H1 (cell line): Measurements from ENCODE around the gene CACFD1. TPM values are rescaled to one million over a fixed set of nuclear protein-coding genes. Genes with fewer than 3 reads are reported as not detected.
A peak's percentile ranks its signal among the peaks of the same experiment; 100 is the strongest.

Source experiments
- CTCF ChIA-PET: fragments of 300-600 bp; sonication (Branson Sonifier 250); formaldehyde crosslinking; loops from one replicate; lab custom pipeline; 2021; ENCODE audit not compliant: partially characterized antibody; lab: Charles Lee
- POLR2A ChIA-PET: fragments of 300-600 bp; sonication (Branson Sonifier 250); formaldehyde crosslinking; loops from one replicate; lab custom pipeline; 2021; ENCODE audit warnings: inconsistent platforms; ENCODE audit not compliant: partially characterized antibody; lab: Charles Lee
- DNase-seq, 2 experiments: peaks; one replicate each; pipeline versions ENCODE4 v3.0.0 to v3.0.0-alpha.2; 2010 to 2022; ENCODE audit warnings: low spot score in 2 of 2, low read depth in 1 of 2, mixed read lengths in 1 of 2
- FAIRE-seq: peaks from 2 replicates; lab custom pipeline; 2011; peaks lifted over from hg19 to GRCh38; lab: Jason Lieb, UNC
- H2AFZ ChIP-seq: 2 replicates; pipeline ENCODE4 v1.8.1; 2012; ENCODE audit warnings: low read length, inconsistent platforms
- H2AK5ac ChIP-seq: 2 replicates; pipeline ENCODE4 v1.6.1; 2013; ENCODE audit warnings: low read depth, low read length
- H2BK120ac ChIP-seq: replicated peaks from 2 replicates; pipeline ENCODE3; 2013; ENCODE audit warnings: low read depth, low read length, inconsistent platforms
- H2BK12ac ChIP-seq: 2 replicates; pipeline ENCODE4 v1.6.1; 2013; ENCODE audit warnings: low read depth, low read length
- H2BK15ac ChIP-seq: 2 replicates; pipeline ENCODE4 v1.6.1; 2013; ENCODE audit warnings: low read length
- H2BK20ac ChIP-seq: 2 replicates; pipeline ENCODE4 v1.6.1; 2013; ENCODE audit warnings: low read length
- H2BK5ac ChIP-seq: 2 replicates; pipeline ENCODE4 v1.6.1; 2013; ENCODE audit warnings: low read depth, low read length
- H3K14ac ChIP-seq: 2 replicates; pipeline ENCODE4 v1.6.1; 2013; ENCODE audit warnings: inconsistent platforms; ENCODE audit not compliant: insufficient read length
- H3K18ac ChIP-seq: 2 replicates; pipeline ENCODE4 v1.6.1; 2013; ENCODE audit warnings: low read length; ENCODE audit errors: extremely low read depth
- H3K23ac ChIP-seq: 2 replicates; pipeline ENCODE4 v1.6.1; 2013; ENCODE audit warnings: inconsistent platforms; ENCODE audit not compliant: insufficient read length
- H3K23me2 ChIP-seq: 2 replicates; pipeline ENCODE4 v1.6.1; 2013; ENCODE audit warnings: low read depth, low read length
- H3K27ac ChIP-seq: 2 replicates; pipeline ENCODE4 v1.6.1; 2011; ENCODE audit warnings: low read depth, low read length, inconsistent platforms
- H3K27me3 ChIP-seq, 4 experiments: replicated peaks in 1 of 4; 1 replicate in 1 of 4; 2 replicates in 3 of 4; pipeline versions ENCODE4 v1.6.1 to v1.8.1; 2011 to 2013; ENCODE audit warnings: low read length in 3 of 4, mild to moderate bottlenecking in 3 of 4, inconsistent platforms in 2 of 4, mixed read lengths in 2 of 4, moderate library complexity in 1 of 4; ENCODE audit not compliant: control insufficient read depth in 3 of 4, insufficient read depth in 3 of 4; ENCODE audit errors: extremely low read depth in 1 of 4
- H3K36me3 ChIP-seq, 4 experiments: 2 replicates each; pipeline versions ENCODE4 v1.6.1 to v1.8.1; 2011 to 2013; ENCODE audit warnings: mild to moderate bottlenecking in 4 of 4, low read length in 3 of 4, moderate library complexity in 2 of 4, control low read depth in 1 of 4, inconsistent platforms in 1 of 4; ENCODE audit not compliant: insufficient read depth in 4 of 4, control insufficient read depth in 2 of 4
- H3K4ac ChIP-seq: replicated peaks from 2 replicates; pipeline ENCODE3; 2013; ENCODE audit warnings: low read length, low read depth, mixed read lengths, inconsistent platforms; ENCODE audit not compliant: insufficient read length
- H3K4me1 ChIP-seq, 4 experiments: replicated peaks in 1 of 4; 1 replicate in 1 of 4; 2 replicates in 3 of 4; pipeline versions ENCODE4 v1.6.1 to v1.8.1; 2011 to 2013; ENCODE audit warnings: low read length in 3 of 4, inconsistent platforms in 2 of 4, mixed read lengths in 1 of 4; ENCODE audit not compliant: insufficient read depth in 4 of 4, control insufficient read depth in 3 of 4
- H3K4me2 ChIP-seq, 2 experiments: 2 replicates each; pipeline versions ENCODE4 v1.6.1 to v1.8.1; 2011 to 2013; ENCODE audit warnings: low read depth in 2 of 2, low read length in 2 of 2, control low read depth in 1 of 2, inconsistent platforms in 1 of 2, mild to moderate bottlenecking in 1 of 2; ENCODE audit not compliant: insufficient read depth in 1 of 2
- H3K4me3 ChIP-seq, 4 experiments: fragments of 200-600, 300-600 bp in 1 of 4; sonication (generic), shearing (Covaris generic), sonication (Bioruptor Twin) in 1 of 4; 2 replicates each; pipeline versions ENCODE4 v1.5.1 to v1.8.1; 2011 to 2016; ENCODE audit warnings: low read length in 4 of 4, low read depth in 3 of 4, control low read depth in 2 of 4, inconsistent platforms in 2 of 4, mild to moderate bottlenecking in 2 of 4, mixed read lengths in 1 of 4, moderate library complexity in 1 of 4; ENCODE audit not compliant: insufficient read depth in 2 of 4; ENCODE audit errors: extremely low read depth in 1 of 4
- H3K56ac ChIP-seq: replicated peaks from 2 replicates; pipeline ENCODE3; 2013; ENCODE audit warnings: low read depth, mild to moderate bottlenecking, mixed read lengths, low read length, inconsistent platforms; ENCODE audit not compliant: insufficient read length
- H3K79me1 ChIP-seq: 2 replicates; pipeline ENCODE4 v1.6.1; 2013; ENCODE audit warnings: low read depth, low read length, control low read depth
- H3K79me2 ChIP-seq, 2 experiments: 2 replicates each; pipeline versions ENCODE4 v1.6.1 to v1.8.1; 2012 to 2013; ENCODE audit warnings: low read length in 2 of 2, mild to moderate bottlenecking in 2 of 2, inconsistent platforms in 1 of 2; ENCODE audit not compliant: insufficient read depth in 2 of 2, control insufficient read depth in 1 of 2
- H3K9ac ChIP-seq, 4 experiments: replicated peaks in 1 of 4; 1 replicate in 1 of 4; 2 replicates in 3 of 4; pipeline versions ENCODE4 v1.6.1 to v1.8.1; 2011 to 2013; ENCODE audit warnings: low read depth in 3 of 4, low read length in 3 of 4, control low read depth in 2 of 4, mild to moderate bottlenecking in 2 of 4, moderate library complexity in 2 of 4, inconsistent platforms in 1 of 4; ENCODE audit errors: extremely low read depth in 1 of 4
- H3K9me3 ChIP-seq, 2 experiments: 2 replicates each; pipeline versions ENCODE4 v1.6.1 to v1.8.1; 2012 to 2013; ENCODE audit warnings: mild to moderate bottlenecking in 2 of 2, moderate library complexity in 2 of 2, control low read depth in 1 of 2, inconsistent platforms in 1 of 2, low read depth in 1 of 2, low read length in 1 of 2, mixed read lengths in 1 of 2; ENCODE audit not compliant: insufficient read depth in 2 of 2
- H4K20me1 ChIP-seq, 2 experiments: replicated peaks in 1 of 2; 2 replicates each; pipeline versions ENCODE3 to v1.8.1; 2011 to 2013; ENCODE audit warnings: inconsistent platforms in 2 of 2, low read length in 2 of 2, mild to moderate bottlenecking in 1 of 2; ENCODE audit not compliant: insufficient read depth in 2 of 2, control insufficient read depth in 1 of 2
- H4K5ac ChIP-seq: 2 replicates; pipeline ENCODE4 v1.6.1; 2013; ENCODE audit warnings: low read length, low read depth, mixed read lengths, inconsistent platforms; ENCODE audit not compliant: insufficient read length
- H4K8ac ChIP-seq: 2 replicates; pipeline ENCODE4 v1.8.0; 2013; ENCODE audit warnings: mild to moderate bottlenecking, moderate library complexity, low read length, inconsistent platforms; ENCODE audit not compliant: insufficient read depth; ENCODE audit errors: extremely low read depth
- H4K91ac ChIP-seq: replicated peaks from 2 replicates; pipeline ENCODE3; 2013; ENCODE audit warnings: low read length, mixed read lengths, inconsistent platforms; ENCODE audit not compliant: insufficient read length
- BACH1 ChIP-seq: IDR thresholded peaks from 2 replicates; pipeline ENCODE4 v1.6.1; 2012; ENCODE audit warnings: low read length, improper control_type of control experiment
- BRCA1 ChIP-seq: IDR thresholded peaks from 2 replicates; pipeline ENCODE4 v1.6.1; 2012; ENCODE audit warnings: low read depth, low read length, improper control_type of control experiment
- CBX5 ChIP-seq: fragments of 300-800, 300-1000 bp; sonication (generic); IDR thresholded peaks from 2 replicates; pipeline ENCODE4 v1.7.1; 2016; ENCODE audit warnings: antibody characterized with exemption, low read length, low read depth
- E2F6 ChIP-seq: IDR thresholded peaks from 2 replicates; pipeline ENCODE4 v1.6.1; 2012; ENCODE audit warnings: inconsistent platforms
- FOSL1 ChIP-seq: IDR thresholded peaks from 2 replicates; pipeline ENCODE4 v1.6.1; 2011; ENCODE audit warnings: mild to moderate bottlenecking, low read depth, low read length, moderate library complexity; ENCODE audit not compliant: insufficient read depth
- KDM5A ChIP-seq: fragments of 200-600 bp; IDR thresholded peaks from 2 replicates; pipeline ENCODE4 v1.7.1; 2012; ENCODE audit warnings: mild to moderate bottlenecking, low read length, inconsistent platforms, mixed read lengths
- RBBP5 ChIP-seq: IDR thresholded peaks from 2 replicates; pipeline ENCODE4 v1.7.1; 2012; ENCODE audit warnings: low read depth, mild to moderate bottlenecking, inconsistent platforms, low read length, moderate library complexity, borderline replicate concordance
- SIRT6 ChIP-seq: IDR thresholded peaks from one replicate; pipeline ENCODE4 v1.7.1; 2012; ENCODE audit warnings: low read length, inconsistent platforms
- SP4 ChIP-seq: IDR thresholded peaks from 2 replicates; pipeline ENCODE4 v1.6.1; 2012; ENCODE audit warnings: low read length, inconsistent platforms
- SRF ChIP-seq: IDR thresholded peaks from 2 replicates; pipeline ENCODE4 v1.6.1; 2011; ENCODE audit warnings: mild to moderate bottlenecking, low read depth, low read length, moderate library complexity
- SUZ12 ChIP-seq: fragments of 200-600 bp; sonication (generic); IDR thresholded peaks from 2 replicates; pipeline ENCODE4 v1.6.1; 2012; ENCODE audit warnings: mild to moderate bottlenecking, inconsistent platforms, low read length, moderate library complexity, mixed read lengths
- TCF12 ChIP-seq: IDR thresholded peaks from 2 replicates; pipeline ENCODE4 v1.6.1; 2011; ENCODE audit warnings: low read depth, mild to moderate bottlenecking, low read length
- WGBS, 2 experiments: shearing (Covaris generic) in 1 of 2; methylation state at CpG; one replicate each; pipeline versions ENCODE4 v1.1.6 to v1.1.7; 2013 to 2015; ENCODE audit warnings: low lambda C conversion rate in 2 of 2, mixed read lengths in 2 of 2, inconsistent platforms in 1 of 2, low coverage in 1 of 2, missing lambda C conversion rate in 1 of 2; ENCODE audit not compliant: insufficient replicate concordance in 2 of 2, insufficient coverage in 1 of 2, insufficient read length in 1 of 2; ENCODE audit errors: extremely low coverage in 1 of 2, missing lambda C conversion rate in 1 of 2; 5-methylcytosine and 5-hydroxymethylcytosine counted together
- polyA plus RNA-seq, 7 experiments: library from polyadenylated mRNA; depleted of rRNA in 3 of 7; stranded (reverse) in 5 of 7; unstranded in 2 of 7; fragments of >200 nt in 5 of 7; fragments of 200-250 nt in 2 of 7; gene quantifications; 1 replicate in 5 of 7; 2 replicates in 1 of 7; 4 replicates in 1 of 7; pipeline versions ENCODE4 v1.2.1 to v1.2.3, GENCODE V29; 2011 to 2013; ENCODE audit warnings: missing spikeins in 2 of 7, mixed read lengths in 2 of 7
- total RNA-seq: library from RNA; stranded (reverse); fragmentation: NEBNext Ultra II Directional; extraction: Animal tissue kit (Norgen Biotek cat#: 25700); gene quantifications from 2 replicates; pipeline ENCODE4 v1.2.1, GENCODE V29; 2021

The CACFD1 gene
- total and polyA plus RNA-seq, 2 of the 8 experiments (the other 6 are each of a cell fraction or from before 2014, with no cell fraction given) = 13.4 to 15.5 TPM

DNA sequence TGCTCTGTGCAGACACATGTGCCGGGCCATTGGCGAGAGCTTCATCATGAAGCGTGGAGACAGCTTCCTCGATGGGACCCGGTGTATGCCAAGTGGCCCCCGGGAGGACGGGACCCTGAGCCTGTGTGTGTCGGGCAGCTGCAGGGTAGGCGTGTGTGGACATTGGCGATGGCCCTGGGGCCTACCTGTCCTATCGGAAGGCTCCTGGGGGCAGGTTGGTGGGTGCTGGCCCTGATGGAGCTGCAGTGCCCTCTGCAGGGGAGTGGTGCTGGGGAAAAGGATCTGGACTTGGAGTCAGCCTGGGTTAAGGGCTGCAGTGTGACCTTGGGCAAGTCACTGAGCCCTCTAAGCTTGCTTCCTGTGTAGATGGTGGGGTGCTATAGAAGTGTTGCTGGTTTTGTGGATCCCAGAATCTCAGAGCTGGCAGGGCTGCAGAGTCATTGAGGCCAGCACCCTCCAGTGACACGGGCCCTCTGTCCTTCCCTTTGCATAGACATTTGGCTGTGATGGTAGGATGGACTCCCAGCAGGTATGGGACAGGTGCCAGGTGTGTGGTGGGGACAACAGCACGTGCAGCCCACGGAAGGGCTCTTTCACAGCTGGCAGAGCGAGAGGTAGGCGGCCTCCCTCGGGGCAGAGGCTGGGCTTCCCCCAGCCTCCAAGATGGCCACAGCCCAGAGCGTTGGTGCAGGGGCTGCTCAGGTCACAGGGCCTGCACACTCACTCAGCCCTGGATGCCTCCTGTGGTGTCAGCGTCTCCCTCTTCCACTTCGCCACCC, 21.8 kb upstream of the CACFD1 start:
- no peak overlapping the region for H3K14ac ChIP-seq
- CTCF ChIA-PET = interaction anchor here (0.9 to 1.7 kb wide), 7 partner anchors 8 to 78 kb away, joined by 3 to 4 read pairs (median 3); partner anchors contain the start of gene CACFD1
- TF ChIP-seq RBBP5 (no peak), TCF12 (no peak), KDM5A (no peak), SIRT6 (no peak), FOSL1 (no peak), BACH1 (no peak), SUZ12 (no peak), SRF (no peak), CBX5 (no peak), BRCA1 (no peak), E2F6 (no peak), SP4 (no peak)

More for the DNA sequence above, 21.8 kb upstream of the CACFD1 start:
- H2AK5ac ChIP-seq = no peak overlapping the region
- no peak overlapping the region for H4K91ac ChIP-seq
- no peaks in the 10 kb centered on the region for H3K79me1 ChIP-seq
- 87% methylated on average over 19 of the region's 20 CpGs; no CpG with 5 or more reads in 1 of the 2 experiments for WGBS, 2 experiments
- H3K23me2 ChIP-seq = no peaks in the 10 kb centered on the region
- POLR2A ChIA-PET = interaction anchor here (1.0 to 2.9 kb wide), 4 partner anchors 16 to 90 kb away, joined by 3 to 7 read pairs (median 4); partner anchors contain the start of genes CACFD1, MED22 and RPL7A
- H2BK5ac ChIP-seq = no peak overlapping the region
- no peak overlapping the region for H3K23ac ChIP-seq
- H2BK20ac ChIP-seq = no peak overlapping the region
- no peak overlapping the region for H4K5ac ChIP-seq
- H3K27ac ChIP-seq = no peak overlapping the region
- H3K9me3 ChIP-seq = no peaks in the 10 kb centered on the region
- H3K9ac ChIP-seq = no peak overlapping the region
- H3K18ac ChIP-seq = no peak overlapping the region
- no peak overlapping the region for H2BK120ac ChIP-seq
- no peak overlapping the region for H2BK15ac ChIP-seq
- H3K79me2 ChIP-seq = no peaks in the 10 kb centered on the region
- H3K56ac ChIP-seq = no peak overlapping the region
- DNase-seq = no peak
- H4K20me1 ChIP-seq = peaks cover 0 to 2% of the 10 kb centered on the region in 2 experiments
- no peak overlapping the region for H2BK12ac ChIP-seq
- no peak overlapping the region for H3K4me3 ChIP-seq
- peak overlapping the region; percentile 68; the same call in 1 of the 2 replicates for H4K8ac ChIP-seq
- no peaks in the 10 kb centered on the region for H3K4me1 ChIP-seq
- H2AFZ ChIP-seq = no peak overlapping the region
- no peaks in the 10 kb centered on the region for H3K36me3 ChIP-seq
- H3K4ac ChIP-seq = no peak overlapping the region
- FAIRE-seq = no peak
- H3K4me2 ChIP-seq = no peak overlapping the region
- H3K27me3 ChIP-seq = no peaks in the 10 kb centered on the region
